Loucy (cell line): Measurements from ENCODE around the gene RYR2.

Experiments
- H2AFZ ChIP-seq: fragments of 200-600 bp; sonication (generic); 2 replicates; pipeline ENCODE4 v1.6.0; 2016; ENCODE audit warnings: antibody characterized with exemption, mild to moderate bottlenecking, low read length, moderate library complexity
- H3F3A ChIP-seq: fragments of 200-600 bp; 2 replicates; pipeline ENCODE4 v1.6.0; 2016; ENCODE audit warnings: antibody characterized with exemption, low read depth, mild to moderate bottlenecking
- H3K27me3 ChIP-seq: fragments of 200-600 bp; sonication (generic); 2 replicates; pipeline ENCODE4 v1.6.1; 2014; ENCODE audit warnings: low read length, mild to moderate bottlenecking; ENCODE audit not compliant: insufficient read depth, poor library complexity, severe bottlenecking
- H3K36me3 ChIP-seq: fragments of 200-600 bp; sonication (generic); 2 replicates; pipeline ENCODE4 v1.6.1; 2016; ENCODE audit warnings: low read length; ENCODE audit not compliant: insufficient read depth
- H3K4me1 ChIP-seq: fragments of 200-600 bp; sonication (generic); 2 replicates; pipeline ENCODE4 v1.5.1; 2014; ENCODE audit warnings: low read length, mild to moderate bottlenecking; ENCODE audit not compliant: insufficient read depth, poor library complexity, severe bottlenecking
- H3K4me2 ChIP-seq: fragments of 200-600 bp; sonication (generic); 2 replicates; pipeline ENCODE4 v1.6.0; 2014; ENCODE audit warnings: antibody characterized with exemption, low read length, low read depth, mild to moderate bottlenecking; ENCODE audit not compliant: poor library complexity, severe bottlenecking
- H3K4me3 ChIP-seq: fragments of 200-600 bp; sonication (generic); 2 replicates; pipeline ENCODE4 v1.5.1; 2014; ENCODE audit warnings: low read length, mild to moderate bottlenecking, mixed read lengths; ENCODE audit not compliant: poor library complexity, severe bottlenecking
- H3K79me2 ChIP-seq: fragments of 200-600 bp; sonication (generic); 2 replicates; pipeline ENCODE4 v1.6.1; 2014; ENCODE audit warnings: low read length; ENCODE audit not compliant: insufficient read depth
- H3K9ac ChIP-seq: fragments of 200-600 bp; sonication (generic); 2 replicates; pipeline ENCODE4 v1.6.0; 2014; ENCODE audit warnings: mild to moderate bottlenecking, low read depth, low read length, moderate library complexity; ENCODE audit not compliant: poor library complexity, severe bottlenecking
- H3K9me2 ChIP-seq: fragments of 200-600 bp; sonication (generic); replicated peaks from 2 replicates; pipeline ENCODE4 v1.6.1; 2016; ENCODE audit warnings: low read depth, low read length, mixed read lengths
- H3K9me3 ChIP-seq: fragments of 200-600 bp; sonication (generic); 2 replicates; pipeline ENCODE4 v1.6.1; 2014; ENCODE audit warnings: mild to moderate bottlenecking, antibody characterized with exemption, low read length, low read depth; ENCODE audit not compliant: insufficient read depth
- H4K20me1 ChIP-seq: fragments of 200-600 bp; sonication (generic); 2 replicates; pipeline ENCODE4 v1.6.0; 2014; ENCODE audit warnings: antibody characterized with exemption, low read length, mild to moderate bottlenecking; ENCODE audit not compliant: insufficient read depth, poor library complexity, severe bottlenecking
- CTCF ChIP-seq: fragments of 200-600 bp; sonication (generic); conservative IDR thresholded peaks from 2 replicates; pipeline ENCODE4 v1.5.1; 2014; ENCODE audit warnings: mild to moderate bottlenecking, antibody characterized with exemption, low read length
- EZH2phosphoT487 ChIP-seq: fragments of 200-600 bp; IDR thresholded peaks from 2 replicates; pipeline ENCODE4 v1.6.1; 2018; ENCODE audit warnings: antibody characterized with exemption, mild to moderate bottlenecking, moderate library complexity, borderline replicate concordance

The RYR2 gene

GRCh38 chr1:237834461-237834860 is 792.5 kb downstream of the RYR2 start:
- no peaks in the 10 kb centered on the region for H4K20me1 ChIP-seq
- no peaks in the 10 kb centered on the region for H3F3A ChIP-seq
- H2AFZ ChIP-seq: no peak overlapping the region
- no peaks in the 10 kb centered on the region for H3K9me2 ChIP-seq
- TF ChIP-seq EZH2phosphoT487 (no peak), CTCF (no peak)
- H3K4me1 ChIP-seq: no peaks in the 10 kb centered on the region
- no peak overlapping the region for H3K4me3 ChIP-seq
- H3K79me2 ChIP-seq: no peaks in the 10 kb centered on the region
- no peaks in the 10 kb centered on the region for H3K36me3 ChIP-seq
- no peak overlapping the region for H3K4me2 ChIP-seq
- H3K9ac ChIP-seq: no peak overlapping the region
- H3K9me3 ChIP-seq: peaks cover 2% of the 10 kb centered on the region; the same call in 1 of the 2 replicates
- H3K27me3 ChIP-seq: no peaks in the 10 kb centered on the region

- H3K4me1 ChIP-seq: no peaks in the 10 kb centered on the region
- no peaks in the 10 kb centered on the region for H3K27me3 ChIP-seq
- no peak overlapping the region for H3K4me2 ChIP-seq
- TF ChIP-seq CTCF (no peak), EZH2phosphoT487 (no peak)
- H3F3A ChIP-seq: no peaks in the 10 kb centered on the region
- no peaks in the 10 kb centered on the region for H3K36me3 ChIP-seq
- H3K79me2 ChIP-seq: no peaks in the 10 kb centered on the region
- no peak overlapping the region for H3K4me3 ChIP-seq
- no peaks in the 10 kb centered on the region for H3K9me2 ChIP-seq
- H3K9ac ChIP-seq: no peak overlapping the region
- H2AFZ ChIP-seq: no peak overlapping the region
- 0 out of 2 replicates have a peak, but pooled peaks cover 3% of the 10 kb centered on the region for H3K9me3 ChIP-seq
- no peaks in the 10 kb centered on the region for H4K20me1 ChIP-seq
These were observed 796.3 kb downstream of the RYR2 start for GRCh38 chr1:237838320-237838719.

GRCh38 chr1:237838904-237839534 is 797.0 kb downstream of the RYR2 start:
- TF ChIP-seq CTCF (no peak), EZH2phosphoT487 (no peak)
- Histone ChIP-seq H2AFZ (no peak overlapping the region), H3K9me3 (0 out of 2 replicates have a peak, but pooled peaks cover 3% of the 10 kb centered on the region), H3K9me2 (no peaks in the 10 kb centered on the region), H3K4me3 (no peak overlapping the region), H3K4me2 (no peak overlapping the region), H3F3A (no peaks in the 10 kb centered on the region), H3K27me3 (no peaks in the 10 kb centered on the region), H3K9ac (no peak overlapping the region), H3K79me2 (no peaks in the 10 kb centered on the region), H3K4me1 (no peaks in the 10 kb centered on the region), H3K36me3 (no peaks in the 10 kb centered on the region), H4K20me1 (no peaks in the 10 kb centered on the region)
